ENCODE measurements around the gene WDR17.

DNA sequence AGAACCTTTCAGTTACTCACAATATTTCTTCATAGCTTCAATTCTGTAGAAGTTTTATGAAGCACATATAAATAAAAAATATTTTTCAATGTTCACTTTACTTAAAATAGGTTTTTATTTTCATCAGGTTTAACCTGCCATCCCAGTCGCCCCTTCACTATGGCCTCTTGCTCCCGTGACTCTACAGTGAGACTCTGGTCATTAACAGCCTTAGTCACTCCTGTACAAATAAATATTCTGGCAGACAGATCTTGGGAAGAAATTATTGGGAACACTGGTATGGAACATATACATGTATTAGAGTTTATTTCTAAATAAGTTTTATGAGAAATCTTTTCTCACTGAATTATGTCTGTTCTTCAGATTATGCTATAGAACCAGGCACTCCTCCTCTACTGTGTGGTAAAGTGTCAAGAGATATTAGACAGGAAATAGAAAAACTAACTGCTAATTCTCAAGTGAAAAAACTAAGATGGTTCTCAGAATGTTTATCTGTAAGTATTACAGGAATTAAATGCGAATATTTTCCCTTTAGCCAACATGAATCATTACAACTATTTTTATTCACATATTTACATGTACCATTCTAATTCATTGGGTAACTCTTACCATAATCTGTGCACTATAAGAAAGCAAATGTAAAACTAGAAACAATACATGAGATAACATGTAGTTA is 84.2 kb downstream of the WDR17 start:
- TF ChIP-seq POLR2AphosphoS5 (IDR thresholded peaks at IDR 0.05) (no peak), POLR2A (IDR thresholded peaks at IDR 0.05) (no peak), CTCF (IDR thresholded peaks at IDR 0.05) (no peak)

Measured in prostate gland (tissue), 2 donors.